Liver (tissue), 9 donors: ENCODE data around the gene HYAL3. TPM values are rescaled to one million over a fixed set of nuclear protein-coding genes. Genes with fewer than 3 reads are reported as not detected.
A peak's percentile ranks its signal among the peaks of the same experiment; 100 is the strongest.

Experiments used
- DNase-seq: peaks from one replicate; pipeline ENCODE4 v3.0.0-alpha.2; 2017; ENCODE audit warnings: low spot score
- H3K27ac ChIP-seq, 2 donors: one replicate each; pipeline ENCODE4 v1.7.0; 2013; ENCODE audit warnings: inconsistent platforms in 2 of 2, low read length in 2 of 2, control low read depth in 1 of 2, low read depth in 1 of 2, mild to moderate bottlenecking in 1 of 2
- H3K27me3 ChIP-seq, 4 donors: one replicate each; pipeline versions ENCODE4 v1.6.1 to v1.7.0; 2013; ENCODE audit warnings: low read length in 3 of 4, inconsistent platforms in 1 of 4, mild to moderate bottlenecking in 1 of 4, moderate library complexity in 1 of 4; ENCODE audit not compliant: control insufficient read depth in 4 of 4, insufficient read depth in 4 of 4
- H3K36me3 ChIP-seq, 4 donors: one replicate each; pipeline versions ENCODE4 v1.6.1 to v1.7.0; 2013; ENCODE audit warnings: low read length in 3 of 4, mild to moderate bottlenecking in 3 of 4, low read depth in 1 of 4, moderate library complexity in 1 of 4; ENCODE audit not compliant: control insufficient read depth in 4 of 4, insufficient read depth in 3 of 4
- H3K4me1 ChIP-seq, 4 donors: one replicate each; pipeline versions ENCODE4 v1.6.1 to v1.7.0; 2013; ENCODE audit warnings: low read length in 3 of 4, mild to moderate bottlenecking in 3 of 4, moderate library complexity in 1 of 4; ENCODE audit not compliant: control insufficient read depth in 4 of 4, insufficient read depth in 4 of 4
- H3K4me3 ChIP-seq, 3 donors: one replicate each; pipeline versions ENCODE4 v1.6.1 to v1.7.0; 2013; ENCODE audit warnings: low read length in 3 of 3, control low read depth in 1 of 3, low read depth in 1 of 3, mild to moderate bottlenecking in 1 of 3
- H3K9ac ChIP-seq, 2 donors: one replicate each; pipeline ENCODE4 v1.7.0; 2013; ENCODE audit warnings: low read length in 2 of 2, mild to moderate bottlenecking in 2 of 2, moderate library complexity in 2 of 2, control low read depth in 1 of 2, low read depth in 1 of 2
- H3K9me3 ChIP-seq, 4 donors: one replicate each; pipeline versions ENCODE4 v1.6.1 to v1.7.0; 2013; ENCODE audit warnings: low read length in 3 of 4; ENCODE audit not compliant: control insufficient read depth in 4 of 4
- FOXA1 ChIP-seq: IDR thresholded peaks from 2 replicates; pipeline ENCODE4 v1.6.1; 2016; ENCODE audit warnings: antibody characterized with exemption
- GABPA ChIP-seq, 2 donors: IDR thresholded peaks in 1 of 2; conservative IDR thresholded peaks in 1 of 2; 2 replicates each; pipeline ENCODE4 v1.6.1; 2016; ENCODE audit warnings: antibody characterized with exemption in 2 of 2, mild to moderate bottlenecking in 1 of 2, moderate library complexity in 1 of 2
- HNF4A ChIP-seq, 2 donors: conservative IDR thresholded peaks; 2 replicates each; pipeline ENCODE4 v1.6.1; 2016; ENCODE audit warnings: antibody characterized with exemption in 2 of 2, mild to moderate bottlenecking in 2 of 2
- HNF4G ChIP-seq: IDR thresholded peaks from 2 replicates; pipeline ENCODE4 v1.6.1; 2016; ENCODE audit warnings: antibody characterized with exemption
- NR2F2 ChIP-seq: IDR thresholded peaks from 2 replicates; pipeline ENCODE4 v1.6.1; 2016; ENCODE audit warnings: antibody characterized with exemption
- RAD21 ChIP-seq, 2 donors: IDR thresholded peaks; 2 replicates each; pipeline ENCODE4 v1.6.1; 2016; ENCODE audit warnings: antibody characterized with exemption in 2 of 2, mild to moderate bottlenecking in 2 of 2
- RXRA ChIP-seq, 2 donors: IDR thresholded peaks; 2 replicates each; pipeline ENCODE4 v1.6.1; 2017 to 2018; ENCODE audit warnings: antibody characterized with exemption in 2 of 2, mild to moderate bottlenecking in 1 of 2
- SP1 ChIP-seq: IDR thresholded peaks from 2 replicates; pipeline ENCODE4 v1.6.1; 2018; ENCODE audit warnings: antibody characterized with exemption, mild to moderate bottlenecking
- TAF1 ChIP-seq: conservative IDR thresholded peaks from 2 replicates; pipeline ENCODE4 v1.6.1; 2016; ENCODE audit warnings: antibody characterized with exemption, mild to moderate bottlenecking
- YY1 ChIP-seq: IDR thresholded peaks from 2 replicates; pipeline ENCODE4 v1.6.1; 2016; ENCODE audit warnings: antibody characterized with exemption, mild to moderate bottlenecking
- WGBS: extraction: QIAGEN DNeasy Blood & Tissue Kit; methylation state at CpG from one replicate; pipeline ENCODE4 v1.1.7; 2013; 5-methylcytosine and 5-hydroxymethylcytosine counted together
- polyA plus RNA-seq, 2 donors: library from polyadenylated mRNA; stranded (reverse) in 1 of 2; unstranded in 1 of 2; fragments of 200-250 nt in 1 of 2; fragments of >200 nt in 1 of 2; fragmentation: Nextera tagmentation in 1 of 2; extraction: Ambion mirVana in 1 of 2; gene quantifications; one replicate each; pipeline versions ENCODE4 v1.2.1 to v1.2.3, GENCODE V29; 2013 to 2015
- total RNA-seq, 2 donors: library from RNA; depleted of rRNA; stranded (reverse); fragments of >200 nt; gene quantifications; one replicate each; pipeline ENCODE4 v1.2.3, GENCODE V29; 2014
- TF ChIP-seq, protein P1 (sequence below): IDR thresholded peaks from 2 replicates; pipeline ENCODE4 v1.6.1; 2016; ENCODE audit warnings: antibody characterized with exemption, mild to moderate bottlenecking
- TF ChIP-seq, protein P2 (sequence below): IDR thresholded peaks from 2 replicates; pipeline ENCODE4 v1.6.1; 2016; ENCODE audit warnings: antibody characterized with exemption
- TF ChIP-seq, protein P3 (sequence below): fragments of 150-350 bp; IDR thresholded peaks from 2 replicates; pipeline ENCODE4 v1.5.1; 2017; ENCODE audit warnings: improper control_type of control experiment, low read depth, low read length; ENCODE audit not compliant: missing input control
- TF ChIP-seq, protein P4 (sequence below): IDR thresholded peaks from 2 replicates; pipeline ENCODE4 v1.6.1; 2016; ENCODE audit warnings: antibody characterized with exemption
- TF ChIP-seq, protein P5 (sequence below): IDR thresholded peaks from 2 replicates; pipeline ENCODE4 v1.6.1; 2016; ENCODE audit warnings: antibody characterized with exemption
- donor health status: healthy.
- donor health status: healthy.
- donor health status: healthy.
- donor health status: healthy.
- donor health status: healthy.

The HYAL3 gene
- total and polyA plus RNA-seq, 4 donors: 1.8 to 6.6 (median 2.0) TPM

DNA sequence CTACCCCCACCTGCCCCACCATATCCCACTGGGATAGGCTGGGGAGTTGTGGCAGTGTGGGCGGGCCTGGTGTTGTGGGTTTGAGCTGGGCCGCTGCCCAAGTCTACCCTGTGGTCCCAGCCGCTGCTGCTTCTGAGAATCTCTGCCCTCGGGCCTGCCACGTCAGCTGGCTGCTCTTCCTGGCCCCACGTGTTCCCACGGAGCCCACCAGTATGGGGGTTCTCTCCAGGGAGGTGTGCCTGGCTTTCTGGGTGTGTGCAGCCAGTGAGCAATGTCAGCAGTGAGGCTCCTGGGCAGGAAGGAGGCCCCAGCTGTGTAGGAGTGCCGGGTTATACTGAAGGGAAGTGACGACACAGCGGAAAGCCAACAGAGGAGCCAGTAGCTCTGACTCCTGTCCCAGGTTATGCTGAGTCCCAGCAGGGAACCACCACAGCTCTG, 52.7 kb downstream of the HYAL3 start:
- H3K9me3 ChIP-seq: no peaks in the 10 kb centered on the region
- H3K9ac ChIP-seq: no peak overlapping the region
- no peaks in the 10 kb centered on the region for H3K27me3 ChIP-seq
- H3K36me3 ChIP-seq: no peaks in the 10 kb centered on the region
- TF ChIP-seq TAF1 (no peak), GABPA (IDR thresholded peaks at IDR 0.05 in 1 of 2, conservative IDR thresholded peaks at IDR 0.05 in 1 of 2) (peak in 1 of 2 donors; percentile 58)
- peak overlapping the region; percentile 72 to 77 for H3K27ac ChIP-seq
- no peak for DNase-seq
- 50% methylated on average over 10 of the region's 10 CpGs for WGBS
- no peak overlapping the region for H3K4me3 ChIP-seq
- peaks cover 7 to 84% (median 65%) of the 10 kb centered on the region in 4 donors for H3K4me1 ChIP-seq

DNA sequence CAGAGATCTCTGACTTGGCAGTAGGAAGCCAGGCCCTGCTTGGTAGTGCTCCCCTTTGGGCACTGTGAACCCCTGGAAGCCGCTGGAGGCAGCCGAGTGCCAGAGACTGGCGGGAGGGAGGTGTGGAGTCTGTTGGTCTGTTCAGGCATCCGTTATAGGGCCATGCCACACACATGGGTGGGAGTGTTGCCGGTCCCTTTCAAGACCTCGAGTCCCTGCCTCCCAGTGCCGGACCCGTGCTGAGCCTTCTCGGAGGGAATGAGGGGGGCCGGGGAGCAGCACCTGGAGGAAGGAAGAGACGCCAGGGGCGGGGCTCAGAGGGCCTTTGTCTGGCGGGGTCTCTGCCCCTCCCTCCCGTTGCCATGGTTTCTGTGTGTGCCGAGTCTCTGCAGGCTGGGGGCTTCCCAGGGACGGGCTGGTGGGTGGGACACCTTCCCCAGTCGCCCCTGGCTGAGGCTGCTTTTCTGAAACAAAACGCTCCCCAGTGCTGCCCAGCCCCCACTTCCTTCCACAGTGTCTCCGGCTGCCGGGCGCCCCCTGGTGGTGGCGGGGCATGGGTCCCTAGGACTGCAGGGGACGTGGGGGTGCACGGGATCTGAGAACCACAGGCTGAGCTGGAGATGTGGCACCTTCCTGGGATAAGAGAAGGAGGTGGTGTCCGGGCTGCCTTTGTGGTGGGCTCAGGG, 53.2 kb downstream of the HYAL3 start:
- Histone ChIP-seq H3K36me3 (no peaks in the 10 kb centered on the region), H3K4me1 (peaks cover 9 to 85% (median 69%) of the 10 kb centered on the region in 4 donors), H3K9me3 (no peaks in the 10 kb centered on the region), H3K4me3 (no peak overlapping the region), H3K9ac (peak overlapping the region; percentile 20 to 61), H3K27me3 (no peaks in the 10 kb centered on the region), H3K27ac (peak overlapping the region; percentile 72 to 77)
- DNase-seq: peak; percentile 96
- 14% methylated on average over 25 of the region's 25 CpGs for WGBS
- TF ChIP-seq, protein P1, sequence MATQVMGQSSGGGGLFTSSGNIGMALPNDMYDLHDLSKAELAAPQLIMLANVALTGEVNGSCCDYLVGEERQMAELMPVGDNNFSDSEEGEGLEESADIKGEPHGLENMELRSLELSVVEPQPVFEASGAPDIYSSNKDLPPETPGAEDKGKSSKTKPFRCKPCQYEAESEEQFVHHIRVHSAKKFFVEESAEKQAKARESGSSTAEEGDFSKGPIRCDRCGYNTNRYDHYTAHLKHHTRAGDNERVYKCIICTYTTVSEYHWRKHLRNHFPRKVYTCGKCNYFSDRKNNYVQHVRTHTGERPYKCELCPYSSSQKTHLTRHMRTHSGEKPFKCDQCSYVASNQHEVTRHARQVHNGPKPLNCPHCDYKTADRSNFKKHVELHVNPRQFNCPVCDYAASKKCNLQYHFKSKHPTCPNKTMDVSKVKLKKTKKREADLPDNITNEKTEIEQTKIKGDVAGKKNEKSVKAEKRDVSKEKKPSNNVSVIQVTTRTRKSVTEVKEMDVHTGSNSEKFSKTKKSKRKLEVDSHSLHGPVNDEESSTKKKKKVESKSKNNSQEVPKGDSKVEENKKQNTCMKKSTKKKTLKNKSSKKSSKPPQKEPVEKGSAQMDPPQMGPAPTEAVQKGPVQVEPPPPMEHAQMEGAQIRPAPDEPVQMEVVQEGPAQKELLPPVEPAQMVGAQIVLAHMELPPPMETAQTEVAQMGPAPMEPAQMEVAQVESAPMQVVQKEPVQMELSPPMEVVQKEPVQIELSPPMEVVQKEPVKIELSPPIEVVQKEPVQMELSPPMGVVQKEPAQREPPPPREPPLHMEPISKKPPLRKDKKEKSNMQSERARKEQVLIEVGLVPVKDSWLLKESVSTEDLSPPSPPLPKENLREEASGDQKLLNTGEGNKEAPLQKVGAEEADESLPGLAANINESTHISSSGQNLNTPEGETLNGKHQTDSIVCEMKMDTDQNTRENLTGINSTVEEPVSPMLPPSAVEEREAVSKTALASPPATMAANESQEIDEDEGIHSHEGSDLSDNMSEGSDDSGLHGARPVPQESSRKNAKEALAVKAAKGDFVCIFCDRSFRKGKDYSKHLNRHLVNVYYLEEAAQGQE: no peak
- TF ChIP-seq, protein P2, sequence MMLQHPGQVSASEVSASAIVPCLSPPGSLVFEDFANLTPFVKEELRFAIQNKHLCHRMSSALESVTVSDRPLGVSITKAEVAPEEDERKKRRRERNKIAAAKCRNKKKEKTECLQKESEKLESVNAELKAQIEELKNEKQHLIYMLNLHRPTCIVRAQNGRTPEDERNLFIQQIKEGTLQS: no peak
- no peak for TF ChIP-seq HNF4G
- peak; percentile 80 to 88 for TF ChIP-seq RAD21 (IDR thresholded peaks at IDR 0.05)
- TF ChIP-seq, protein P3, sequence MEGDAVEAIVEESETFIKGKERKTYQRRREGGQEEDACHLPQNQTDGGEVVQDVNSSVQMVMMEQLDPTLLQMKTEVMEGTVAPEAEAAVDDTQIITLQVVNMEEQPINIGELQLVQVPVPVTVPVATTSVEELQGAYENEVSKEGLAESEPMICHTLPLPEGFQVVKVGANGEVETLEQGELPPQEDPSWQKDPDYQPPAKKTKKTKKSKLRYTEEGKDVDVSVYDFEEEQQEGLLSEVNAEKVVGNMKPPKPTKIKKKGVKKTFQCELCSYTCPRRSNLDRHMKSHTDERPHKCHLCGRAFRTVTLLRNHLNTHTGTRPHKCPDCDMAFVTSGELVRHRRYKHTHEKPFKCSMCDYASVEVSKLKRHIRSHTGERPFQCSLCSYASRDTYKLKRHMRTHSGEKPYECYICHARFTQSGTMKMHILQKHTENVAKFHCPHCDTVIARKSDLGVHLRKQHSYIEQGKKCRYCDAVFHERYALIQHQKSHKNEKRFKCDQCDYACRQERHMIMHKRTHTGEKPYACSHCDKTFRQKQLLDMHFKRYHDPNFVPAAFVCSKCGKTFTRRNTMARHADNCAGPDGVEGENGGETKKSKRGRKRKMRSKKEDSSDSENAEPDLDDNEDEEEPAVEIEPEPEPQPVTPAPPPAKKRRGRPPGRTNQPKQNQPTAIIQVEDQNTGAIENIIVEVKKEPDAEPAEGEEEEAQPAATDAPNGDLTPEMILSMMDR: peak; percentile 93
- TF ChIP-seq FOXA1: no peak

DNA sequence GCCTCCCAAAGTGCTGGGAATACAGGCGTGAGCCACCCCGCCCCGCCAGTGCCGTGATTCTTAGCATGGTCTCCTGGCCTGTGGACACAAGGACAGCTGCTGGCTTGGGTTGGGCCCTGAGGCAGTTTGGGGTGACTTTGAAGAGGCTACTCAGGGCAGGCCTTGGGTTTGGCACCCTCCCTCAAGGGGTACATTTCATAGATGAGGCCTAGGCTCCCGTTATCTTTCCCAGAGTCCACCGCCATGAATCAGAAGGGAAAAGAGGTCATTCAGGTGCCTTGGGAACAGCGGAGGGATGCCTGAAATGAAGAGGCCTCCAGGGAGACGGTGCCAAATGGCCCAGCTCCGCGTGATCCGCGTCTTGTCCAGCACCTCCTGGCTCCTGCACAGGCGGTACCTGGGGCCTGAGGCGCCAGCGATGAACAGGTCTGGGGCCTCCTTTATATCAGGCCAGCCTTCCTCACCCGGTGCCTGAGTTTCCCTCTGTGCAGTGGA, 53.9 kb downstream of the HYAL3 start:
- no peaks in the 10 kb centered on the region for H3K9me3 ChIP-seq
- H3K27me3 ChIP-seq: no peaks in the 10 kb centered on the region
- no peaks in the 10 kb centered on the region for H3K36me3 ChIP-seq
- H3K27ac ChIP-seq: peak overlapping the region; percentile 72 to 77
- H3K4me1 ChIP-seq: peaks cover 11 to 88% (median 71%) of the 10 kb centered on the region in 4 donors
- peak overlapping the region in 1 of 2 donors; percentile 20 for H3K9ac ChIP-seq
- 69% methylated on average over 16 of the region's 16 CpGs for WGBS
- no peak for DNase-seq
- no peak overlapping the region for H3K4me3 ChIP-seq
- no peak for TF ChIP-seq RAD21 (IDR thresholded peaks at IDR 0.05)
- no peak for TF ChIP-seq HNF4A (conservative IDR thresholded peaks at IDR 0.05)
- no peak for TF ChIP-seq GABPA (IDR thresholded peaks at IDR 0.05 in 1 of 2, conservative IDR thresholded peaks at IDR 0.05 in 1 of 2)
- TF ChIP-seq SP1: no peak
- TF ChIP-seq NR2F2: no peak
- TF ChIP-seq, protein P2: no peak
- TF ChIP-seq TAF1: no peak
- TF ChIP-seq, protein P3: no peak
- TF ChIP-seq, protein P4, sequence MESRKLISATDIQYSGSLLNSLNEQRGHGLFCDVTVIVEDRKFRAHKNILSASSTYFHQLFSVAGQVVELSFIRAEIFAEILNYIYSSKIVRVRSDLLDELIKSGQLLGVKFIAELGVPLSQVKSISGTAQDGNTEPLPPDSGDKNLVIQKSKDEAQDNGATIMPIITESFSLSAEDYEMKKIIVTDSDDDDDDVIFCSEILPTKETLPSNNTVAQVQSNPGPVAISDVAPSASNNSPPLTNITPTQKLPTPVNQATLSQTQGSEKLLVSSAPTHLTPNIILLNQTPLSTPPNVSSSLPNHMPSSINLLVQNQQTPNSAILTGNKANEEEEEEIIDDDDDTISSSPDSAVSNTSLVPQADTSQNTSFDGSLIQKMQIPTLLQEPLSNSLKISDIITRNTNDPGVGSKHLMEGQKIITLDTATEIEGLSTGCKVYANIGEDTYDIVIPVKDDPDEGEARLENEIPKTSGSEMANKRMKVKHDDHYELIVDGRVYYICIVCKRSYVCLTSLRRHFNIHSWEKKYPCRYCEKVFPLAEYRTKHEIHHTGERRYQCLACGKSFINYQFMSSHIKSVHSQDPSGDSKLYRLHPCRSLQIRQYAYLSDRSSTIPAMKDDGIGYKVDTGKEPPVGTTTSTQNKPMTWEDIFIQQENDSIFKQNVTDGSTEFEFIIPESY: no peak
- no peak for TF ChIP-seq RXRA (IDR thresholded peaks at IDR 0.05)
- TF ChIP-seq, protein P5, sequence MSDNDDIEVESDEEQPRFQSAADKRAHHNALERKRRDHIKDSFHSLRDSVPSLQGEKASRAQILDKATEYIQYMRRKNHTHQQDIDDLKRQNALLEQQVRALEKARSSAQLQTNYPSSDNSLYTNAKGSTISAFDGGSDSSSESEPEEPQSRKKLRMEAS: no peak
- TF ChIP-seq YY1: no peak
